A673 (cell line): ENCODE measurements around the gene UQCRC1. TPM values are rescaled to one million over a fixed set of nuclear protein-coding genes. Genes with fewer than 3 reads are reported as not detected.

Source experiments
- BruUV-seq: library from RNA; stranded (reverse); fragments of 400-500 nt; replicated peaks from 2 replicates; lab custom pipeline; 2021; lab: Mats Ljungman, UMichigan
- CTCF ChIA-PET: fragments of 300-600 bp; sonication (Branson Sonifier 250); formaldehyde crosslinking; loops from one replicate; lab custom pipeline; 2022; ENCODE audit warnings: antibody characterized with exemption; lab: Charles Lee
- POLR2A ChIA-PET: fragments of 300-600 bp; sonication (Branson Sonifier 250); formaldehyde crosslinking; loops from one replicate; lab custom pipeline; 2022; ENCODE audit warnings: antibody characterized with exemption; ENCODE audit not compliant: low non-redundant PET; lab: Charles Lee
- DNase-seq: peaks from one replicate; pipeline ENCODE4 v3.0.0-alpha.2; 2015; ENCODE audit warnings: low spot score
- H3K27ac ChIP-seq: fragments of 200-600 bp; sonication (generic); 2 replicates; pipeline ENCODE4 v1.5.1; 2016; ENCODE audit warnings: mixed run types, low read depth, mild to moderate bottlenecking, mixed read lengths, antibody characterized with exemption, low read length; ENCODE audit not compliant: poor library complexity, severe bottlenecking
- H3K27me3 ChIP-seq: fragments of 200-600 bp; sonication (generic); replicated peaks from 2 replicates; pipeline ENCODE4 v1.6.1; 2017; ENCODE audit warnings: mixed run types, low read depth, mild to moderate bottlenecking, mixed read lengths, antibody characterized with exemption, low read length; ENCODE audit not compliant: insufficient read depth, poor library complexity
- H3K36me3 ChIP-seq: fragments of 200-600 bp; sonication (generic); 2 replicates; pipeline ENCODE4 v1.6.1; 2016; ENCODE audit warnings: mixed run types, mild to moderate bottlenecking, mixed read lengths, antibody characterized with exemption, low read length; ENCODE audit not compliant: insufficient read depth, poor library complexity, severe bottlenecking
- H3K4me1 ChIP-seq: fragments of 200-600 bp; sonication (generic); 2 replicates; pipeline ENCODE4 v1.6.1; 2017; ENCODE audit warnings: mixed run types, mild to moderate bottlenecking, mixed read lengths, antibody characterized with exemption, low read length; ENCODE audit not compliant: insufficient read depth, poor library complexity, severe bottlenecking
- H3K4me3 ChIP-seq: fragments of 200-600 bp; sonication (generic); 2 replicates; pipeline ENCODE4 v1.5.1; 2016; ENCODE audit warnings: low read depth, mixed run types, mild to moderate bottlenecking, mixed read lengths, low read length; ENCODE audit not compliant: poor library complexity, severe bottlenecking
- H3K9me3 ChIP-seq: fragments of 200-600 bp; sonication (generic); 2 replicates; pipeline ENCODE4 v1.6.1; 2016; ENCODE audit warnings: mixed run types, low read depth, mild to moderate bottlenecking, mixed read lengths, antibody characterized with exemption, low read length; ENCODE audit not compliant: poor library complexity, severe bottlenecking
- EZH2 ChIP-seq: fragments of 200-600 bp; sonication (generic); IDR thresholded peaks from 2 replicates; pipeline ENCODE4 v1.6.1; 2017; ENCODE audit warnings: borderline replicate concordance, low read depth, mild to moderate bottlenecking, mixed read lengths, antibody characterized with exemption, low read length; ENCODE audit not compliant: poor library complexity, severe bottlenecking
- intact Hi-C: fragments of 100-400 bp; cut with micrococcal nuclease; formaldehyde crosslinking; loops from one replicate; pipeline ENCODE4 v1.10.0; 2022; ENCODE audit not compliant: unreplicated experiment
- total RNA-seq: library from RNA; stranded (reverse); gene quantifications from 2 replicates; pipeline ENCODE4 v1.2.3, GENCODE V29; 2021
- TF ChIP-seq, protein P1 (sequence below): fragments of 300-800, 200-600 bp; sonication (generic); conservative IDR thresholded peaks from 2 replicates; pipeline ENCODE4 v1.5.1; 2017; ENCODE audit warnings: low read depth, mild to moderate bottlenecking, antibody characterized with exemption, low read length, moderate library complexity, mixed read lengths

Gene UQCRC1
- total RNA-seq, 1 experiment from 2014 or later: 189 TPM

GRCh38 chr3:48607519-48607918, 1.9 kb downstream of the UQCRC1 start:
- intact Hi-C loops: no loop called here
- Histone ChIP-seq H3K27me3 (no peaks in the 10 kb centered on the region), H3K9me3 (no peaks in the 10 kb centered on the region), H3K27ac (no peak overlapping the region), H3K4me3 (no peak overlapping the region), H3K36me3 (peaks cover 32% of the 10 kb centered on the region), H3K4me1 (peaks cover 6% of the 10 kb centered on the region)
- TF ChIP-seq, protein P1, sequence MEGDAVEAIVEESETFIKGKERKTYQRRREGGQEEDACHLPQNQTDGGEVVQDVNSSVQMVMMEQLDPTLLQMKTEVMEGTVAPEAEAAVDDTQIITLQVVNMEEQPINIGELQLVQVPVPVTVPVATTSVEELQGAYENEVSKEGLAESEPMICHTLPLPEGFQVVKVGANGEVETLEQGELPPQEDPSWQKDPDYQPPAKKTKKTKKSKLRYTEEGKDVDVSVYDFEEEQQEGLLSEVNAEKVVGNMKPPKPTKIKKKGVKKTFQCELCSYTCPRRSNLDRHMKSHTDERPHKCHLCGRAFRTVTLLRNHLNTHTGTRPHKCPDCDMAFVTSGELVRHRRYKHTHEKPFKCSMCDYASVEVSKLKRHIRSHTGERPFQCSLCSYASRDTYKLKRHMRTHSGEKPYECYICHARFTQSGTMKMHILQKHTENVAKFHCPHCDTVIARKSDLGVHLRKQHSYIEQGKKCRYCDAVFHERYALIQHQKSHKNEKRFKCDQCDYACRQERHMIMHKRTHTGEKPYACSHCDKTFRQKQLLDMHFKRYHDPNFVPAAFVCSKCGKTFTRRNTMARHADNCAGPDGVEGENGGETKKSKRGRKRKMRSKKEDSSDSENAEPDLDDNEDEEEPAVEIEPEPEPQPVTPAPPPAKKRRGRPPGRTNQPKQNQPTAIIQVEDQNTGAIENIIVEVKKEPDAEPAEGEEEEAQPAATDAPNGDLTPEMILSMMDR: no peak
- no peak for TF ChIP-seq EZH2
- CTCF ChIA-PET: no interaction called here
- DNase-seq: peak; percentile 18
- POLR2A ChIA-PET: no interaction called here
- BruUV-seq: no TSS peak

- CTCF ChIA-PET: no interaction called here
- BruUV-seq: no TSS peak
- TF ChIP-seq, protein P1: no peak
- no peak for TF ChIP-seq EZH2
- Histone ChIP-seq H3K36me3 (peaks cover 36% of the 10 kb centered on the region), H3K4me1 (peaks cover 12% of the 10 kb centered on the region), H3K27me3 (no peaks in the 10 kb centered on the region), H3K27ac (no peak overlapping the region), H3K4me3 (no peak overlapping the region), H3K9me3 (no peaks in the 10 kb centered on the region)
- POLR2A ChIA-PET: no interaction called here
- DNase-seq: no peak
- intact Hi-C loops: no loop called here
Observed at GRCh38 chr3:48601622-48601994, 7.8 kb downstream of the UQCRC1 start.

- H3K9me3 ChIP-seq: no peaks in the 10 kb centered on the region
- ChIA-PET POLR2A (no interaction called here), CTCF (no interaction called here)
- intact Hi-C loops: no loop called here
- H3K27ac ChIP-seq: no peak overlapping the region
- peaks cover 15% of the 10 kb centered on the region for H3K4me1 ChIP-seq
- no peak for TF ChIP-seq EZH2
- TF ChIP-seq, protein P1: no peak
- peaks cover 35% of the 10 kb centered on the region for H3K36me3 ChIP-seq
- H3K4me3 ChIP-seq: no peak overlapping the region
- no peaks in the 10 kb centered on the region for H3K27me3 ChIP-seq
- BruUV-seq: no TSS peak
- no peak for DNase-seq
Observed at GRCh38 chr3:48600711-48601621, 8.5 kb downstream of the UQCRC1 start.
